Liver (tissue), 3 donors: ENCODE results near the gene ZBTB26.

Experiments used
- CTCF ChIP-seq: fragments of 150-350 bp; IDR thresholded peaks from 2 replicates; pipeline ENCODE4 v1.5.1; 2017; ENCODE audit warnings: improper control_type of control experiment, low read depth, low read length; ENCODE audit not compliant: missing input control
- GABPA ChIP-seq, 2 donors: IDR thresholded peaks in 1 of 2; conservative IDR thresholded peaks in 1 of 2; 2 replicates each; pipeline ENCODE4 v1.6.1; 2016; ENCODE audit warnings: antibody characterized with exemption in 2 of 2, mild to moderate bottlenecking in 1 of 2, moderate library complexity in 1 of 2
- NR2F2 ChIP-seq: IDR thresholded peaks from 2 replicates; pipeline ENCODE4 v1.6.1; 2016; ENCODE audit warnings: antibody characterized with exemption
- RAD21 ChIP-seq, 2 donors: IDR thresholded peaks; 2 replicates each; pipeline ENCODE4 v1.6.1; 2016; ENCODE audit warnings: antibody characterized with exemption in 2 of 2, mild to moderate bottlenecking in 2 of 2
- TAF1 ChIP-seq: conservative IDR thresholded peaks from 2 replicates; pipeline ENCODE4 v1.6.1; 2016; ENCODE audit warnings: antibody characterized with exemption, mild to moderate bottlenecking
- YY1 ChIP-seq: IDR thresholded peaks from 2 replicates; pipeline ENCODE4 v1.6.1; 2016; ENCODE audit warnings: antibody characterized with exemption, mild to moderate bottlenecking
- donor health status: healthy.
- donor health status: healthy.

DNA sequence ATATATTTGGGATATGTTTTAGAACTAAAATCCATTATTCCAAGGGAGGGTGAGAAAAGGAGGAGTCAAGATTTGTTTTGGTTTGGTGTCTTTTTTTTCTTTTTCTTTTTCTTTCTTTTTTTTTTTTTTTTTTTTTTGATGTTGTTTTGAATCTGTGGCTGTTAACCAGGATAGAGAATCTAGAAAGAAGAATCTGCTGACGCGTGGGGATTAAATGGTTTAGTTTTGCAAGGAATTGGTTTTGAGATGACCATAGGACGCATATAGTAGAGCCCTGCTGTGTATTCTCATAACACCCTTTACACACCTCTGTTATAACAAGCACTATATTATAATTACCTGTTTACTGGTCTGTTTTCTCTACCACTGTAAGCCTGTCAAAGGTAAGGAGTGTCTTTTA, 19.0 kb upstream of the ZBTB26 start:
- no peak for TF ChIP-seq YY1
- TF ChIP-seq CTCF: no peak
- TF ChIP-seq TAF1: no peak
- no peak for TF ChIP-seq RAD21 (IDR thresholded peaks at IDR 0.05)
- TF ChIP-seq GABPA (IDR thresholded peaks at IDR 0.05 in 1 of 2, conservative IDR thresholded peaks at IDR 0.05 in 1 of 2): no peak
- TF ChIP-seq NR2F2: no peak
